NB4 (cell line): ENCODE measurements around the gene ZBTB20.

Experiments
- DNase-seq: peaks from one replicate; pipeline ENCODE4 v3.0.0; 2010; ENCODE audit warnings: low read depth
- H3K4me3 ChIP-seq: one replicate; pipeline ENCODE4 v1.5.1; 2011; ENCODE audit warnings: mild to moderate bottlenecking, low read depth, low read length, moderate library complexity
- CTCF ChIP-seq: IDR thresholded peaks from one replicate; pipeline ENCODE4 v1.5.1; 2012; ENCODE audit warnings: low read depth, low read length
- MAX ChIP-seq: IDR thresholded peaks from 2 replicates; pipeline ENCODE4 v1.6.1; 2011; ENCODE audit warnings: low read depth, low read length
- MYC ChIP-seq: IDR thresholded peaks from 2 replicates; pipeline ENCODE4 v1.6.1; 2011; ENCODE audit warnings: low read depth, low read length
- POLR2A ChIP-seq: IDR thresholded peaks from 2 replicates; pipeline ENCODE4 v1.6.1; 2011; ENCODE audit warnings: mild to moderate bottlenecking; ENCODE audit not compliant: insufficient read length; ENCODE audit errors: extremely low read depth

ZBTB20 gene

GRCh38 chr3:114714237-114714636 lies 432.9 kb downstream of the ZBTB20 start:
- H3K4me3 ChIP-seq: no peak overlapping the region
- TF ChIP-seq CTCF (no peak), MAX (no peak), POLR2A (no peak), MYC (no peak)
- no peak for DNase-seq

GRCh38 chr3:114712728-114713492 lies 434.2 kb downstream of the ZBTB20 start:
- no peak for DNase-seq
- H3K4me3 ChIP-seq: no peak overlapping the region
- no peak for TF ChIP-seq CTCF
- no peak for TF ChIP-seq MYC
- TF ChIP-seq POLR2A: no peak
- TF ChIP-seq MAX: no peak

GRCh38 chr3:114711321-114711886 lies 435.7 kb downstream of the ZBTB20 start:
- TF ChIP-seq MYC (no peak), MAX (no peak), POLR2A (no peak), CTCF (no peak)
- H3K4me3 ChIP-seq: no peak overlapping the region
- DNase-seq: no peak

- H3K4me3 ChIP-seq: no peak overlapping the region
- no peak for TF ChIP-seq MAX
- no peak for TF ChIP-seq MYC
- TF ChIP-seq POLR2A: no peak
- TF ChIP-seq CTCF: no peak
- DNase-seq: peak; percentile 13
Observed at GRCh38 chr3:114709102-114709501, 438.0 kb downstream of the ZBTB20 start.

GRCh38 chr3:114707252-114707860 lies 439.7 kb downstream of the ZBTB20 start:
- DNase-seq: no peak
- TF ChIP-seq MAX (no peak), CTCF (no peak), MYC (no peak), POLR2A (no peak)
- H3K4me3 ChIP-seq: no peak overlapping the region
